GM12801 (cell line): ENCODE data around the gene CORT.

ENCODE experiments used
- CTCF ChIP-seq: IDR thresholded peaks from one replicate; pipeline ENCODE4 v1.5.1; 2011; ENCODE audit warnings: control low read depth; ENCODE audit not compliant: insufficient read length; ENCODE audit errors: extremely low read depth

Gene CORT

GRCh38 chr1:10474613-10475507 is 25.0 kb downstream of the CORT start, which contains the start of gene PEX14:
Gene PEX14, plus strand, starts transcription at chr1:10474950. Its CDS starts 17 bp downstream, at chr1:10474967.
- TF ChIP-seq CTCF, result no peak

DNA sequence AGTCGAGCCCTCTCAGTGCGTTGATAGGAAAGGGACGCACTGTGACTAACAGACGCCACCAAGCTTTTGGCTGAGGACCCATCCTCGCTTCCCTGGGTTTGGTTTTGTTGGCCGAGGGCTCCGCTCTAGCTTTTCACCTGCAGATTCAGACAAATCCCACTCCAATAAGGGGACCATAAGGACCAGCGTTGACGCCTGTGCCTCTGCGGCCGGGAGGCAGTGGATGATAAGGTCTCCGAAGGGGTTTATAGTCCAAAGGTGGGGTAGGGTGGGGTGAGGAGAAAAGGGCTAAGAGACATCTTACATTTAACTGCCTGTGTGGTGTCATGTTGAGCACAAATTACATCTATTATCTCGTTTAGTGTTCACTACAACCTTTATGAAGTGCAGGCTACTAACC is 25.7 kb downstream of the CORT start:
- no peak for TF ChIP-seq CTCF

GRCh38 chr1:10479296-10479695 is 29.5 kb downstream of the CORT start:
- no peak for TF ChIP-seq CTCF

- no peak for TF ChIP-seq CTCF
Observed at GRCh38 chr1:10480614-10481013, 30.8 kb downstream of the CORT start.

- no peak for TF ChIP-seq CTCF
Observed at GRCh38 chr1:10484521-10484920, 34.7 kb downstream of the CORT start.

GRCh38 chr1:10489291-10490055 is 39.6 kb downstream of the CORT start:
- TF ChIP-seq CTCF, result no peak

GRCh38 chr1:10490286-10490970 is 40.6 kb downstream of the CORT start:
- TF ChIP-seq CTCF, result no peak
